GM12878 (cell line): ENCODE measurements around the gene SLC11A2. TPM values are rescaled to one million over a fixed set of nuclear protein-coding genes. Genes with fewer than 3 reads are reported as not detected.

Experiments
- ATAC-seq: fragments of 200-7000 bp; cut with Tn5 transposase; 3 replicates; pipeline ENCODE4 v1.9.1; 2020; ENCODE audit warnings: mild to moderate bottlenecking, moderate library complexity
- BruUV-seq: library from RNA; stranded (reverse); fragments of 400-500 nt; replicated peaks from 2 replicates; lab custom pipeline; 2021; lab: Mats Ljungman, UMichigan
- CTCF ChIA-PET: fragments of 300-600 bp; sonication (Branson Sonifier 250); formaldehyde crosslinking; extraction: SDS; loops from one replicate; lab custom pipeline; 2021; ENCODE audit warnings: inconsistent platforms; lab: Yijun Ruan, JAX
- POLR2A ChIA-PET: fragments of 350-600 bp; formaldehyde crosslinking; extraction: SDS; loops from one replicate; lab custom pipeline; 2021; ENCODE audit warnings: inconsistent platforms; lab: Charles Lee
- RAD21 ChIA-PET: fragments of 300-600 bp; sonication (Branson Sonifier 250); formaldehyde crosslinking; loops from one replicate; lab custom pipeline; 2023; ENCODE audit warnings: antibody characterized with exemption; ENCODE audit not compliant: unreplicated experiment; lab: Charles Lee
- SMC1A ChIA-PET: fragments of 300-600 bp; sonication (Branson Sonifier 250); formaldehyde crosslinking; loops from one replicate; lab custom pipeline; 2023; ENCODE audit not compliant: unreplicated experiment, uncharacterized antibody; lab: Charles Lee
- DNase-seq: peaks from one replicate; pipeline ENCODE4 v3.0.0-alpha.2; 2011; ENCODE audit warnings: low read depth, low spot score
- FAIRE-seq: peaks from 3 replicates; lab custom pipeline; 2011; peaks lifted over from hg19 to GRCh38; lab: Jason Lieb, UNC
- H2AFZ ChIP-seq: 2 replicates; pipeline ENCODE4 v1.6.0; 2011; ENCODE audit warnings: low read depth, low read length, control low read depth; ENCODE audit not compliant: control insufficient read depth
- H3K27ac ChIP-seq: 2 replicates; pipeline ENCODE4 v1.5.1; 2011; ENCODE audit warnings: control low read depth; ENCODE audit not compliant: control insufficient read depth, insufficient read depth
- H3K27me3 ChIP-seq, 2 experiments: replicated peaks in 1 of 2; 2 replicates each; pipeline versions ENCODE4 v1.6.0 to v1.6.1; 2011; ENCODE audit warnings: low read length in 1 of 2; ENCODE audit not compliant: control insufficient read depth in 2 of 2, insufficient read depth in 2 of 2
- H3K36me3 ChIP-seq, 2 experiments: 2 replicates each; pipeline ENCODE4 v1.5.1; 2011; ENCODE audit warnings: low read length in 1 of 2; ENCODE audit not compliant: control insufficient read depth in 2 of 2, insufficient read depth in 2 of 2
- H3K4me1 ChIP-seq: 2 replicates; pipeline ENCODE4 v1.6.1; 2011; ENCODE audit warnings: mild to moderate bottlenecking, low read length, moderate library complexity, mixed read lengths; ENCODE audit not compliant: control insufficient read depth, insufficient read depth
- H3K4me2 ChIP-seq: 2 replicates; pipeline ENCODE4 v1.6.0; 2011; ENCODE audit warnings: control low read depth; ENCODE audit not compliant: control insufficient read depth, insufficient read depth
- H3K4me3 ChIP-seq: fragments of 200-600 bp; sonication (generic); 2 replicates; pipeline ENCODE4 v1.5.1; 2016
- H3K79me2 ChIP-seq: 2 replicates; pipeline ENCODE4 v1.6.0; 2011; ENCODE audit warnings: low read length; ENCODE audit not compliant: control insufficient read depth, insufficient read depth
- H3K9ac ChIP-seq: 2 replicates; pipeline ENCODE4 v1.8.0; 2011; ENCODE audit warnings: low read length, control low read depth, mixed read lengths; ENCODE audit not compliant: control insufficient read depth, insufficient read depth
- H3K9me3 ChIP-seq: replicated peaks from 3 replicates; pipeline ENCODE4 v1.5.1; 2011; ENCODE audit warnings: mild to moderate bottlenecking, low read length; ENCODE audit not compliant: control insufficient read depth, insufficient read depth
- H4K20me1 ChIP-seq: 2 replicates; pipeline ENCODE4 v1.6.0; 2011; ENCODE audit not compliant: control insufficient read depth, insufficient read depth
- ATF7 ChIP-seq: fragments of 450-650 bp; IDR thresholded peaks from 2 replicates; pipeline ENCODE4 v1.6.1; 2016; ENCODE audit warnings: low read depth, mild to moderate bottlenecking
- CHD4 ChIP-seq: fragments of 200-600 bp; sonication (generic); IDR thresholded peaks from 2 replicates; pipeline ENCODE4 v1.6.1; 2016; ENCODE audit warnings: mild to moderate bottlenecking
- FOS ChIP-seq: IDR thresholded peaks from 3 replicates; pipeline ENCODE4 v1.6.1; 2011; ENCODE audit warnings: borderline replicate concordance; ENCODE audit not compliant: insufficient read length; ENCODE audit errors: extremely low read depth
- NFYA ChIP-seq: IDR thresholded peaks from 2 replicates; pipeline ENCODE4 v1.6.1; 2011; ENCODE audit warnings: low read depth, mild to moderate bottlenecking, low read length, improper control_type of control experiment, borderline replicate concordance
- RAD21 ChIP-seq: IDR thresholded peaks from 2 replicates; pipeline ENCODE4 v1.6.1; 2011; ENCODE audit warnings: mild to moderate bottlenecking, low read depth, low read length, moderate library complexity; ENCODE audit not compliant: insufficient read depth
- RELA ChIP-seq: fragments of 450-650 bp; IDR thresholded peaks from 2 replicates; pipeline ENCODE4 v1.8.0; 2014; ENCODE audit warnings: borderline replicate concordance; ENCODE audit not compliant: partially characterized antibody
- TARDBP ChIP-seq: IDR thresholded peaks from 2 replicates; pipeline ENCODE4 v1.6.1; 2016; ENCODE audit warnings: borderline replicate concordance
- ZNF207 ChIP-seq: fragments of 450-650 bp; IDR thresholded peaks from 2 replicates; pipeline ENCODE4 v1.6.1; 2014; ENCODE audit warnings: antibody characterized with exemption, mild to moderate bottlenecking, borderline replicate concordance
- WGBS: methylation state at CpG from one replicate; pipeline ENCODE4 v1.1.6; 2016; ENCODE audit warnings: low lambda C conversion rate; ENCODE audit not compliant: insufficient replicate concordance, insufficient coverage; ENCODE audit errors: missing lambda C conversion rate; 5-methylcytosine and 5-hydroxymethylcytosine counted together
- in situ Hi-C: fragments of 300-500 bp; cut with MboI; formaldehyde crosslinking; loops from 9 replicates; pipeline ENCODE4 v1.14.3; 2018; ENCODE audit warnings: mixed read lengths
- intact Hi-C: fragments of 100-400 bp; cut with micrococcal nuclease; formaldehyde crosslinking; loops from one replicate; pipeline ENCODE4 v1.14.2; 2022; ENCODE audit not compliant: unreplicated experiment
- polyA plus RNA-seq, 11 experiments: library from polyadenylated mRNA; depleted of rRNA in 4 of 11; unstranded in 6 of 11; stranded (reverse) in 5 of 11; fragments of >200 nt; fragmentation: Nextera tagmentation in 4 of 11; fragmentation: Illumina TruSeq in 1 of 11; extraction: Ambion mirVana in 4 of 11; extraction: Trizol in 1 of 11; gene quantifications; 1 replicate in 1 of 11; 2 replicates in 10 of 11; pipeline versions ENCODE4 v1.2.1 to v1.2.3, GENCODE V29; 2011 to 2016; ENCODE audit warnings: inconsistent platforms in 2 of 11, missing spikeins in 2 of 11, low read depth in 1 of 11
- total RNA-seq, 4 experiments: library from RNA; depleted of rRNA in 3 of 4; stranded (reverse); fragments of >200 nt in 3 of 4; fragmentation: Illumina TruSeq in 1 of 4; extraction: Trizol in 1 of 4; gene quantifications; 2 replicates each; pipeline versions ENCODE4 v1.2.1 to v1.2.3, GENCODE V29; 2013 to 2021
- TF ChIP-seq, protein P1 (sequence below): IDR thresholded peaks from 2 replicates; pipeline ENCODE4 v1.6.1; 2011; ENCODE audit warnings: low read depth, low read length, improper control_type of control experiment, borderline replicate concordance
- TF ChIP-seq, protein P2 (sequence below): IDR thresholded peaks from 2 replicates; pipeline ENCODE4 v1.6.1; 2011; ENCODE audit warnings: low read depth, mild to moderate bottlenecking, low read length, moderate library complexity, borderline replicate concordance; ENCODE audit errors: extremely low read depth

The SLC11A2 gene
- total and polyA plus RNA-seq, 10 of the 15 experiments (the other 5 are each of a cell fraction or from before 2014, with no cell fraction given), result 6.2 to 29.4 (median 15.6) TPM

DNA sequence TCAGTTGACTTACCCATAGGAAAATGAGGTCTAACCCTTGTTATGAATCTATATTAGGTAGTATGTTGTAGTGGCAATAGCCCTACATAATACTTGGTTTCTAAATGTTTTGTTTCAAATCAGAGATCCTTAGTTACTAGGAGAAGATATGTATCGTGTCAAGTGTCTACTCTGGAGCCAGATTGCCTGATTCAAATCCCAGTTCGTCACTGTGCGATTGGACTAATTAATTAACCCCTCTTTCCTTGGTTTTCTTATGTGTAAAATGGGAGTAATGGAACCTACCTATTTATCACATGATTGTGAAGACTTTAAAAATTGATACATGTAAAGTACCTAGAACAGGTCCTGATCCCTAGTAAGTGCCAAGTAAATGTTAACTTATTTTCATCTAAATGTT, 23.3 kb upstream of the SLC11A2 start:
- CTCF ChIA-PET, result interaction anchor here (1.0 to 6.1 kb wide), 4 partner anchors 28 to 292 kb away, joined by 3 to 61 read pairs (median 8); partner anchors contain the start of gene POU6F1

More for the DNA sequence above, 23.3 kb upstream of the SLC11A2 start:
- ATAC-seq (no peak), DNase-seq (no peak), FAIRE-seq (no peak)
- peaks cover 25% of the 10 kb centered on the region for H3K79me2 ChIP-seq
- peaks cover 0 to 6% of the 10 kb centered on the region in 2 experiments; a peak in 2 of 4 replicates for H3K36me3 ChIP-seq
- H4K20me1 ChIP-seq, result no peaks in the 10 kb centered on the region
- no peak overlapping the region for H2AFZ ChIP-seq
- peak overlapping the region; percentile 88 for H3K4me2 ChIP-seq
- ChIA-PET POLR2A (interaction anchor here (1.1 to 1.5 kb wide), 3 partner anchors 166 to 292 kb away, joined by 3 to 6 read pairs (median 4); partner anchors contain the start of gene POU6F1), SMC1A (interaction anchor here (0.9 to 1.5 kb wide), 6 partner anchors 11 to 224 kb away, joined by 3 to 6 read pairs (median 4); partner anchors contain the start of gene CSRNP2), RAD21 (interaction anchor here (0.8 to 4.2 kb wide), 5 partner anchors 28 to 292 kb away, joined by 3 to 26 read pairs (median 4); no protein-coding TSS in a partner anchor)
- BruUV-seq, result no TSS peak
- in situ Hi-C loops, result loop anchor here (5.0 kb wide), 1 partner anchor 293 kb away; no protein-coding TSS in a partner anchor
- H3K4me1 ChIP-seq, result peaks cover 6% of the 10 kb centered on the region
- WGBS, result 65% methylated on average over 3 of the region's 3 CpGs
- intact Hi-C loops, result loop anchor here (2.0 to 5.0 kb wide), 3 partner anchors 33 to 203 kb away; partner anchors contain the start of genes CSRNP2 and DAZAP2
- peak overlapping the region; percentile 96 for H3K27ac ChIP-seq
- peak overlapping the region; percentile 94 for H3K4me3 ChIP-seq
- no peaks in the 10 kb centered on the region for H3K27me3 ChIP-seq
- peak overlapping the region; percentile 99 for H3K9ac ChIP-seq
- no peaks in the 10 kb centered on the region for H3K9me3 ChIP-seq
- TF ChIP-seq, protein P1, sequence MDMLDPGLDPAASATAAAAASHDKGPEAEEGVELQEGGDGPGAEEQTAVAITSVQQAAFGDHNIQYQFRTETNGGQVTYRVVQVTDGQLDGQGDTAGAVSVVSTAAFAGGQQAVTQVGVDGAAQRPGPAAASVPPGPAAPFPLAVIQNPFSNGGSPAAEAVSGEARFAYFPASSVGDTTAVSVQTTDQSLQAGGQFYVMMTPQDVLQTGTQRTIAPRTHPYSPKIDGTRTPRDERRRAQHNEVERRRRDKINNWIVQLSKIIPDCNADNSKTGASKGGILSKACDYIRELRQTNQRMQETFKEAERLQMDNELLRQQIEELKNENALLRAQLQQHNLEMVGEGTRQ, result no peak
- TF ChIP-seq TARDBP (no peak), NFYA (no peak), FOS (no peak), CHD4 (no peak), ZNF207 (no peak), ATF7 (no peak), RAD21 (no peak), RELA (no peak)
- TF ChIP-seq, protein P2, sequence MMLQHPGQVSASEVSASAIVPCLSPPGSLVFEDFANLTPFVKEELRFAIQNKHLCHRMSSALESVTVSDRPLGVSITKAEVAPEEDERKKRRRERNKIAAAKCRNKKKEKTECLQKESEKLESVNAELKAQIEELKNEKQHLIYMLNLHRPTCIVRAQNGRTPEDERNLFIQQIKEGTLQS, result no peak
